ENCODE data around the gene UGT8.

Gene UGT8

GRCh38 chr4:114653675-114654074 is 55.1 kb downstream of the UGT8 start:
- Mint-ChIP-seq H3K4me1 (peaks cover 7% of the 10 kb centered on the region), H3K4me3 (no peak overlapping the region), H3K36me3 (ENCODE audit: low read depth) (no peaks in the 10 kb centered on the region), H3K9me3 (no peaks in the 10 kb centered on the region), H3K27ac (no peak overlapping the region), H3K27me3 (ENCODE audit: low read depth, poor library complexity) (no peaks in the 10 kb centered on the region)
- no peak for TF ChIP-seq CTCF (IDR thresholded peaks at IDR 0.05)
- DNase-seq = no peak

GRCh38 chr4:114654592-114654991 is 56.0 kb downstream of the UGT8 start:
- Mint-ChIP-seq H3K4me1 (peaks cover 10% of the 10 kb centered on the region), H3K9me3 (no peaks in the 10 kb centered on the region), H3K4me3 (no peak overlapping the region), H3K36me3 (ENCODE audit: low read depth) (no peaks in the 10 kb centered on the region), H3K27ac (no peak overlapping the region), H3K27me3 (ENCODE audit: low read depth, poor library complexity) (no peaks in the 10 kb centered on the region)
- no peak for TF ChIP-seq CTCF (IDR thresholded peaks at IDR 0.05)
- DNase-seq = no peak

GRCh38 chr4:114658179-114658578 is 59.6 kb downstream of the UGT8 start:
- Mint-ChIP-seq H3K4me3 (no peak overlapping the region), H3K27me3 (ENCODE audit: low read depth, poor library complexity) (no peaks in the 10 kb centered on the region), H3K9me3 (no peaks in the 10 kb centered on the region), H3K4me1 (peaks cover 11% of the 10 kb centered on the region), H3K27ac (no peak overlapping the region), H3K36me3 (ENCODE audit: low read depth) (no peaks in the 10 kb centered on the region)
- no peak for DNase-seq
- no peak for TF ChIP-seq CTCF (IDR thresholded peaks at IDR 0.05)

- Mint-ChIP-seq H3K4me1 (peaks cover 11% of the 10 kb centered on the region), H3K27me3 (ENCODE audit: low read depth, poor library complexity) (no peaks in the 10 kb centered on the region), H3K36me3 (ENCODE audit: low read depth) (no peaks in the 10 kb centered on the region), H3K4me3 (no peak overlapping the region), H3K27ac (no peak overlapping the region), H3K9me3 (no peaks in the 10 kb centered on the region)
- TF ChIP-seq CTCF (IDR thresholded peaks at IDR 0.05) = no peak
- DNase-seq = no peak
Observed at GRCh38 chr4:114658776-114659175, 60.2 kb downstream of the UGT8 start.

- DNase-seq = peak; percentile 58
- H3K9me3 Mint-ChIP-seq = no peaks in the 10 kb centered on the region
- H3K4me1 Mint-ChIP-seq = peaks cover 11% of the 10 kb centered on the region
Observed at GRCh38 chr4:114659386-114660008, 60.9 kb downstream of the UGT8 start.

More at GRCh38 chr4:114659386-114660008, 60.9 kb downstream of the UGT8 start:
- Mint-ChIP-seq H3K27ac (no peak overlapping the region), H3K4me3 (no peak overlapping the region), H3K27me3 (ENCODE audit: low read depth, poor library complexity) (no peaks in the 10 kb centered on the region), H3K36me3 (ENCODE audit: low read depth) (no peaks in the 10 kb centered on the region)
- peak; percentile 80 for TF ChIP-seq CTCF (IDR thresholded peaks at IDR 0.05)

All from nephron progenitor cell (in vitro differentiated cells).